Measurements from ENCODE around the gene R3HDM4.

R3HDM4 gene

GRCh38 chr19:918481-919198 is 5.6 kb upstream of the R3HDM4 start:
- DNase-seq (ENCODE audit: low read depth) = no peak
- TF ChIP-seq, protein P1, sequence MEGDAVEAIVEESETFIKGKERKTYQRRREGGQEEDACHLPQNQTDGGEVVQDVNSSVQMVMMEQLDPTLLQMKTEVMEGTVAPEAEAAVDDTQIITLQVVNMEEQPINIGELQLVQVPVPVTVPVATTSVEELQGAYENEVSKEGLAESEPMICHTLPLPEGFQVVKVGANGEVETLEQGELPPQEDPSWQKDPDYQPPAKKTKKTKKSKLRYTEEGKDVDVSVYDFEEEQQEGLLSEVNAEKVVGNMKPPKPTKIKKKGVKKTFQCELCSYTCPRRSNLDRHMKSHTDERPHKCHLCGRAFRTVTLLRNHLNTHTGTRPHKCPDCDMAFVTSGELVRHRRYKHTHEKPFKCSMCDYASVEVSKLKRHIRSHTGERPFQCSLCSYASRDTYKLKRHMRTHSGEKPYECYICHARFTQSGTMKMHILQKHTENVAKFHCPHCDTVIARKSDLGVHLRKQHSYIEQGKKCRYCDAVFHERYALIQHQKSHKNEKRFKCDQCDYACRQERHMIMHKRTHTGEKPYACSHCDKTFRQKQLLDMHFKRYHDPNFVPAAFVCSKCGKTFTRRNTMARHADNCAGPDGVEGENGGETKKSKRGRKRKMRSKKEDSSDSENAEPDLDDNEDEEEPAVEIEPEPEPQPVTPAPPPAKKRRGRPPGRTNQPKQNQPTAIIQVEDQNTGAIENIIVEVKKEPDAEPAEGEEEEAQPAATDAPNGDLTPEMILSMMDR (conservative IDR thresholded peaks at IDR 0.05; ENCODE audit: control insufficient read depth, insufficient read depth, low read depth, low read length) = no peak
- H3K4me3 ChIP-seq (ENCODE audit: control insufficient read depth, low read depth, low read length) = no peak overlapping the region

DNA sequence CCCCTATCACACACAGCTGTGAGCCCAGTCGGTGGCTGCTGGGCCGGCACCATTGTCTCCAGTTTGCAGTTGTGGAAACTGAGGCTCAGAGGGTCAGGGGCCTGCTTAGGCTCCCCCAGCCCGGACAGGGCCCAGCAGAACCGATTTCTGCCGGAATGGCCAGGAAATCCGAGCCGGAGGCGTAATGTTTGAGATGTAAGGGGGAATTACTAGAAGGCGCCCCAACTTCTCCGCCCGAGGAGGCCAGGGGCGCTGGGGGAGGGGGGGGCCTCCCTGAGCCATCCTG is 5.1 kb upstream of the R3HDM4 start:
- H3K4me3 ChIP-seq (ENCODE audit: control insufficient read depth, low read depth, low read length) = no peak overlapping the region
- TF ChIP-seq, protein P1 (conservative IDR thresholded peaks at IDR 0.05; ENCODE audit: control insufficient read depth, insufficient read depth, low read depth, low read length) = no peak
- no peak for DNase-seq (ENCODE audit: low read depth)

GRCh38 chr19:917323-918151 is 4.5 kb upstream of the R3HDM4 start, which contains the start of gene KISS1R:
Gene KISS1R, plus strand, starts transcription at chr19:917333. Its CDS starts 170 bp downstream, at chr19:917503.
- no peak within 1 kb of the TSS for H3K4me3 ChIP-seq (ENCODE audit: control insufficient read depth, low read depth, low read length)
- TF ChIP-seq, protein P1 (conservative IDR thresholded peaks at IDR 0.05; ENCODE audit: control insufficient read depth, insufficient read depth, low read depth, low read length) = no peak
- DNase-seq (ENCODE audit: low read depth) = no peak

- no peak for DNase-seq (ENCODE audit: low read depth)
- H3K4me3 ChIP-seq (ENCODE audit: control insufficient read depth, low read depth, low read length) = no peak overlapping the region
- TF ChIP-seq, protein P1 (conservative IDR thresholded peaks at IDR 0.05; ENCODE audit: control insufficient read depth, insufficient read depth, low read depth, low read length) = no peak
These were observed 3.8 kb upstream of the R3HDM4 start for GRCh38 chr19:916645-917322.

DNA sequence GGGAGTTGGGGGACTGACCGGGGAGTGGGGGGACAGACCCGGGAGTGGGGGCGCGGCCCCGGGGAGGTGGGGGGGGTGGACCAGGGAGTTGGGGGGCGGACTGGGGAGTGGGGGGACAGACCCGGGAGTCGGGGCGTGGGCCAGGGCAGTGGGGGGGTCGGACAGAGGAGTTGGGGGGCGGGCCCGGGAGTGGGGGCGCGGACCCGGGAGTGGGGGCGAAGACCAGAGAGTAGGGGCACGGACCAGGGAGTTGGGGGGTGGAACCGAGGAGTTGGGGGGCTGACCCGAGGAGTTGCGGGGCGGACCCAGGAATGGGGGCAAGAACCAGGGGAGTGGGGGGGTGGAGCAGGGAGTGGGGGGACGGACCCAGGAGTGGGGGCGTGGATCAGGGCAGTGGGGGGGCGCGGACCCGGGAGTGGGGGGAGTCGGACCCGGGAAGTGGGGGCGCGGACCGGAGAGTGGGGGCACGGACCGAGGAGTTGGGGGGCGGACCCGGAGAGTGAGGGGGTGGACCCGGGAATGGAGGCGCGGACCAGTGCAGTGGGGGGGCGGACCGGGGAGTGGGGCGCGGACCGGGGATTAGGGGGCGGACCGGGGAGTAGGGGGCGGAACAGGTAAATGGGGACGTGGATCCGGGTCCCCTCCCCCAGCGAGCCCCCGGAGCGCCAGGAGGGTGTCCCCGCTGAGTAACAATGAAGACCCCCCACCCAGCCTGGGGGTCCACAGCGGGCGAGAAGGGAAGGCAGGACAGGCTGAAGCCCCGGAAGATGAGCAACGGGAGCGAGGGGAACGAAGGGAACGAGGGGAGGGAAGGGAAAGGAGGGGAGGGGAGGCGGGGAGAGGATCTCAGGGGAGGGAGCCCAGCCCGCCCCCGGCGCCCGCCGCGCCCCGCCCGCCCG is 589 bp downstream of the R3HDM4 start:
- DNase-seq (ENCODE audit: low read depth) = no peak
- H3K4me3 ChIP-seq (ENCODE audit: control insufficient read depth, low read depth, low read length) = peak overlapping the region; percentile 77
- TF ChIP-seq, protein P1 (conservative IDR thresholded peaks at IDR 0.05; ENCODE audit: control insufficient read depth, insufficient read depth, low read depth, low read length) = no peak
